Nephron (organoid): ENCODE results near the gene RPS28.

Source experiments
- H3K27ac Mint-ChIP-seq, 3 experiments: 2 replicates each; pipeline ENCODE4 v1.8.0; 2020; ENCODE audit warnings: mixed read lengths in 3 of 3, mild to moderate bottlenecking in 2 of 3, moderate library complexity in 1 of 3
- H3K27me3 Mint-ChIP-seq: 2 replicates; pipeline ENCODE4 v1.8.0; 2021; ENCODE audit warnings: low read depth, mild to moderate bottlenecking, moderate library complexity, mixed read lengths
- H3K36me3 Mint-ChIP-seq: 2 replicates; pipeline ENCODE4 v1.8.0; 2020; ENCODE audit warnings: low read depth, mixed read lengths
- H3K4me1 Mint-ChIP-seq: 2 replicates; pipeline ENCODE4 v1.8.0; 2020; ENCODE audit warnings: mixed read lengths
- H3K4me3 Mint-ChIP-seq, 3 experiments: 2 replicates each; pipeline ENCODE4 v1.8.0; 2020; ENCODE audit warnings: mild to moderate bottlenecking in 3 of 3, mixed read lengths in 3 of 3, moderate library complexity in 2 of 3
- H3K9me3 Mint-ChIP-seq: 2 replicates; pipeline ENCODE4 v1.8.0; 2020; ENCODE audit warnings: mixed read lengths
- CTCF ChIP-seq, 3 experiments: fragments of 200-600 bp; sonication (generic); IDR thresholded peaks; one replicate each; pipeline ENCODE4 v1.5.0; 2021; ENCODE audit warnings: antibody characterized with exemption in 3 of 3; ENCODE audit not compliant: unreplicated experiment in 3 of 3

The RPS28 gene

GRCh38 chr19:8305798-8306197 lies 15.5 kb upstream of the RPS28 start:
- no peak for TF ChIP-seq CTCF (IDR thresholded peaks at IDR 0.05; ENCODE audit: unreplicated experiment in 3 of 3)
- Mint-ChIP-seq H3K9me3 (no peaks in the 10 kb centered on the region), H3K27me3 (no peaks in the 10 kb centered on the region), H3K36me3 (peaks cover 3% of the 10 kb centered on the region), H3K4me3 (peak overlapping the region in 1 of 3 experiments; percentile 42), H3K27ac (no peak overlapping the region), H3K4me1 (peaks cover 21% of the 10 kb centered on the region)

GRCh38 chr19:8306235-8307054 lies 14.9 kb upstream of the RPS28 start:
- no peaks in the 10 kb centered on the region for H3K9me3 Mint-ChIP-seq
- no peak for TF ChIP-seq CTCF (IDR thresholded peaks at IDR 0.05; ENCODE audit: unreplicated experiment in 3 of 3)
- H3K36me3 Mint-ChIP-seq: peaks cover 9% of the 10 kb centered on the region
- no peak overlapping the region for H3K27ac Mint-ChIP-seq
- H3K27me3 Mint-ChIP-seq: no peaks in the 10 kb centered on the region
- peak overlapping the region; percentile 89 to 94 (median 94) for H3K4me3 Mint-ChIP-seq
- H3K4me1 Mint-ChIP-seq: peaks cover 21% of the 10 kb centered on the region

- no peak for TF ChIP-seq CTCF (IDR thresholded peaks at IDR 0.05; ENCODE audit: unreplicated experiment in 3 of 3)
- H3K36me3 Mint-ChIP-seq: peaks cover 9% of the 10 kb centered on the region
- H3K4me1 Mint-ChIP-seq: peaks cover 21% of the 10 kb centered on the region
These were observed 13.8 kb upstream of the RPS28 start for GRCh38 chr19:8307400-8307964.

GRCh38 chr19:8307965-8308866 lies 13.1 kb upstream of the RPS28 start, which contains the start of gene CD320:
Gene CD320, minus strand, starts transcription at chr19:8308358. Its CDS starts 68 bp downstream, at chr19:8308290.
- H3K27ac Mint-ChIP-seq: peak within 1 kb of the TSS; percentile 14 to 88 (median 86)
- peaks cover 9% of the 10 kb centered on the region for H3K36me3 Mint-ChIP-seq
- TF ChIP-seq CTCF (IDR thresholded peaks at IDR 0.05; ENCODE audit: unreplicated experiment in 3 of 3): no peak
- H3K4me1 Mint-ChIP-seq: peaks cover 21% of the 10 kb centered on the region
- H3K9me3 Mint-ChIP-seq: no peaks in the 10 kb centered on the region
- H3K27me3 Mint-ChIP-seq: no peaks in the 10 kb centered on the region
- H3K4me3 Mint-ChIP-seq: peak within 1 kb of the TSS; percentile 89 to 94 (median 94)

More at GRCh38 chr19:8307400-8307964, 13.8 kb upstream of the RPS28 start:
- no peaks in the 10 kb centered on the region for H3K27me3 Mint-ChIP-seq
- H3K27ac Mint-ChIP-seq: peak overlapping the region; percentile 14 to 88 (median 86)
- H3K4me3 Mint-ChIP-seq: peak overlapping the region; percentile 89 to 94 (median 94)
- no peaks in the 10 kb centered on the region for H3K9me3 Mint-ChIP-seq

GRCh38 chr19:8308891-8309291 lies 12.4 kb upstream of the RPS28 start:
- Mint-ChIP-seq H3K36me3 (peaks cover 9% of the 10 kb centered on the region), H3K9me3 (no peaks in the 10 kb centered on the region), H3K4me3 (peak overlapping the region; percentile 89 to 94 (median 94)), H3K27ac (peak overlapping the region in 2 of 3 experiments; percentile 64 to 88), H3K4me1 (peaks cover 21% of the 10 kb centered on the region), H3K27me3 (no peaks in the 10 kb centered on the region)
- TF ChIP-seq CTCF (IDR thresholded peaks at IDR 0.05; ENCODE audit: unreplicated experiment in 3 of 3): no peak
